Measurements from ENCODE around the gene GRK6. TPM values are rescaled to one million over a fixed set of nuclear protein-coding genes. Genes with fewer than 3 reads are reported as not detected.
A peak's percentile ranks its signal among the peaks of the same experiment; 100 is the strongest.

GRK6 gene
- total and polyA plus RNA-seq, 11 donors: 6.8 to 33.2 (median 17.3) TPM

GRCh38 chr5:177440211-177440989 lies 13.9 kb downstream of the GRK6 start:
- Histone ChIP-seq H3K4me3 (no peak overlapping the region), H3K36me3 (peaks cover 0 to 76% (median 34%) of the 10 kb centered on the region in 9 donors), H3K27ac (no peak overlapping the region), H3K27me3 (no peaks in the 10 kb centered on the region), H3K4me1 (peaks cover 0 to under 1% (median 0%) of the 10 kb centered on the region in 12 donors), H3K9me3 (no peaks in the 10 kb centered on the region)
- TF ChIP-seq POLR2A (IDR thresholded peaks at IDR 0.05): no peak
- TF ChIP-seq CTCF (IDR thresholded peaks at IDR 0.05): no peak
- DNase-seq (no peak), ATAC-seq (peak in 1 of 4 donors; percentile 10)
- intact Hi-C loops (cut with DNase I): no loop called here
- 88 to 91% (median 90%) methylated on average over 15 to 24 of the region's 24 CpGs for WGBS, 4 donors

- Histone ChIP-seq H3K9me3 (no peaks in the 10 kb centered on the region), H3K4me1 (peaks cover 0 to 9% (median 4%) of the 10 kb centered on the region in 12 donors), H3K27me3 (no peaks in the 10 kb centered on the region), H3K36me3 (peaks cover 0 to 68% (median 27%) of the 10 kb centered on the region in 9 donors), H3K27ac (no peak overlapping the region), H3K4me3 (no peak overlapping the region)
- ATAC-seq (no peak), DNase-seq (no peak)
- TF ChIP-seq CTCF (IDR thresholded peaks at IDR 0.05): no peak
- no peak for TF ChIP-seq POLR2A (IDR thresholded peaks at IDR 0.05)
- intact Hi-C loops (cut with DNase I): no loop called here
- 87 to 94% (median 90%) methylated on average over 20 to 26 of the region's 26 CpGs for WGBS, 4 donors
These were observed 14.7 kb downstream of the GRK6 start for GRCh38 chr5:177440990-177441780.

GRCh38 chr5:177442066-177442826 lies 15.8 kb downstream of the GRK6 start:
- WGBS, 4 donors: 90 to 93% (median 91%) methylated on average over 10 to 20 of the region's 20 CpGs
- Histone ChIP-seq H3K4me3 (no peak overlapping the region), H3K36me3 (peaks cover 0 to 58% (median 18%) of the 10 kb centered on the region in 9 donors), H3K4me1 (peaks cover 0 to 16% (median 10%) of the 10 kb centered on the region in 12 donors), H3K27me3 (peaks cover 0 to 2% (median 0%) of the 10 kb centered on the region in 9 donors), H3K9me3 (no peaks in the 10 kb centered on the region), H3K27ac (no peak overlapping the region)
- intact Hi-C loops (cut with DNase I): no loop called here
- no peak for ATAC-seq
- no peak for DNase-seq
- TF ChIP-seq CTCF (IDR thresholded peaks at IDR 0.05): no peak

All from heart left ventricle (tissue), 16 donors.